Mesendoderm (in vitro differentiated cells): ENCODE measurements around the gene DOCK2.

ENCODE experiments used
- DNase-seq: peaks from one replicate; pipeline ENCODE4 v3.0.0; 2013
- H2AK5ac ChIP-seq: 2 replicates; pipeline ENCODE4 v1.6.1; 2013; ENCODE audit warnings: low read length, inconsistent platforms
- H2BK120ac ChIP-seq: 2 replicates; pipeline ENCODE4 v1.6.1; 2013; ENCODE audit warnings: low read depth, mild to moderate bottlenecking, low read length, moderate library complexity, mixed read lengths
- H2BK15ac ChIP-seq: replicated peaks from 2 replicates; pipeline ENCODE4 v1.6.1; 2013; ENCODE audit warnings: low read depth, mild to moderate bottlenecking, moderate library complexity
- H2BK5ac ChIP-seq: 2 replicates; pipeline ENCODE4 v1.6.1; 2013; ENCODE audit warnings: low read length, inconsistent platforms
- H3K18ac ChIP-seq: 2 replicates; pipeline ENCODE4 v1.6.1; 2013; ENCODE audit warnings: mild to moderate bottlenecking, low read length, mixed read lengths
- H3K23ac ChIP-seq: one replicate; pipeline ENCODE4 v1.6.1; 2013; ENCODE audit warnings: low read length
- H3K27ac ChIP-seq: 2 replicates; pipeline ENCODE4 v1.5.1; 2013; ENCODE audit warnings: low read depth, mild to moderate bottlenecking, inconsistent platforms, low read length, moderate library complexity
- H3K27me3 ChIP-seq: 2 replicates; pipeline ENCODE4 v1.6.1; 2013; ENCODE audit warnings: low read length, control low read depth, mild to moderate bottlenecking, inconsistent platforms; ENCODE audit not compliant: insufficient read depth, poor library complexity
- H3K36me3 ChIP-seq: 2 replicates; pipeline ENCODE4 v1.6.1; 2013; ENCODE audit warnings: low read length, inconsistent platforms; ENCODE audit not compliant: control insufficient read depth, insufficient read depth
- H3K4ac ChIP-seq: one replicate; pipeline ENCODE4 v1.6.1; 2013; ENCODE audit warnings: low read depth, mild to moderate bottlenecking, low read length, moderate library complexity
- H3K4me1 ChIP-seq: 2 replicates; pipeline ENCODE4 v1.6.1; 2013; ENCODE audit warnings: low read depth, low read length, inconsistent platforms; ENCODE audit not compliant: control insufficient read depth
- H3K4me2 ChIP-seq: 2 replicates; pipeline ENCODE4 v1.6.1; 2013; ENCODE audit warnings: low read length
- H3K4me3 ChIP-seq: 2 replicates; pipeline ENCODE4 v1.5.1; 2013; ENCODE audit warnings: mild to moderate bottlenecking, low read length
- H3K56ac ChIP-seq: one replicate; pipeline ENCODE4 v1.6.1; 2013; ENCODE audit warnings: low read length
- H3K79me1 ChIP-seq: 2 replicates; pipeline ENCODE4 v1.6.1; 2013; ENCODE audit warnings: low read length, inconsistent platforms
- H3K79me2 ChIP-seq: 2 replicates; pipeline ENCODE4 v1.6.1; 2013; ENCODE audit warnings: mild to moderate bottlenecking, low read length; ENCODE audit not compliant: control insufficient read depth, insufficient read depth
- H3K9ac ChIP-seq: 2 replicates; pipeline ENCODE4 v1.6.1; 2013; ENCODE audit warnings: low read length, inconsistent platforms
- H4K5ac ChIP-seq: one replicate; pipeline ENCODE4 v1.6.1; 2013; ENCODE audit warnings: low read length
- H4K8ac ChIP-seq: one replicate; pipeline ENCODE4 v1.6.1; 2013; ENCODE audit warnings: low read depth, mild to moderate bottlenecking, control low read depth, low read length, moderate library complexity
- WGBS: extraction: QIAGEN DNeasy Blood & Tissue Kit; methylation state at CpG from one replicate; pipeline ENCODE4 v1.1.7; 2013; ENCODE audit warnings: low lambda C conversion rate, missing lambda C conversion rate; ENCODE audit not compliant: insufficient coverage; ENCODE audit errors: extremely low coverage; 5-methylcytosine and 5-hydroxymethylcytosine counted together

Gene DOCK2

GRCh38 chr5:169706071-169706470, 69.0 kb downstream of the DOCK2 start:
- DNase-seq, result no peak
- H3K56ac ChIP-seq, result no peak overlapping the region
- no peak overlapping the region for H2BK15ac ChIP-seq
- H4K8ac ChIP-seq, result no peak overlapping the region
- no peak overlapping the region for H3K18ac ChIP-seq
- no peak overlapping the region for H3K9ac ChIP-seq
- H3K4me2 ChIP-seq, result no peak overlapping the region
- H3K4ac ChIP-seq, result no peak overlapping the region
- no CpG with 5 or more reads among the region's 1 CpG for whole genome bisulfite sequencing
- H2BK5ac ChIP-seq, result no peak overlapping the region
- H3K79me2 ChIP-seq, result no peaks in the 10 kb centered on the region
- H3K27me3 ChIP-seq, result no peaks in the 10 kb centered on the region
- H3K4me3 ChIP-seq, result no peak overlapping the region
- no peaks in the 10 kb centered on the region for H3K79me1 ChIP-seq
- H2AK5ac ChIP-seq, result no peak overlapping the region
- no peaks in the 10 kb centered on the region for H3K36me3 ChIP-seq
- no peak overlapping the region for H3K27ac ChIP-seq
- H4K5ac ChIP-seq, result no peak overlapping the region
- no peak overlapping the region for H2BK120ac ChIP-seq
- H3K4me1 ChIP-seq, result peaks cover 1% of the 10 kb centered on the region
- H3K23ac ChIP-seq, result no peak overlapping the region

- H2BK15ac ChIP-seq, result no peak overlapping the region
- no peak overlapping the region for H3K4me3 ChIP-seq
- no peak overlapping the region for H4K8ac ChIP-seq
- H3K4me1 ChIP-seq, result peaks cover 1% of the 10 kb centered on the region
- H3K23ac ChIP-seq, result no peak overlapping the region
- peak; percentile 5 for DNase-seq
- H3K4me2 ChIP-seq, result no peak overlapping the region
- no peak overlapping the region for H2BK120ac ChIP-seq
- H4K5ac ChIP-seq, result no peak overlapping the region
- no peaks in the 10 kb centered on the region for H3K36me3 ChIP-seq
- no peak overlapping the region for H2BK5ac ChIP-seq
- no peak overlapping the region for H3K56ac ChIP-seq
- no peak overlapping the region for H3K4ac ChIP-seq
- no peak overlapping the region for H3K9ac ChIP-seq
- no CpG with 5 or more reads among the region's 9 CpGs for WGBS
- no peaks in the 10 kb centered on the region for H3K27me3 ChIP-seq
- no peak overlapping the region for H3K27ac ChIP-seq
- H3K79me1 ChIP-seq, result no peaks in the 10 kb centered on the region
- H3K79me2 ChIP-seq, result no peaks in the 10 kb centered on the region
- no peak overlapping the region for H3K18ac ChIP-seq
- no peak overlapping the region for H2AK5ac ChIP-seq
Measured at GRCh38 chr5:169706758-169707450, 69.8 kb downstream of the DOCK2 start.

GRCh38 chr5:169707686-169708085, 70.6 kb downstream of the DOCK2 start:
- DNase-seq, result no peak
- Histone ChIP-seq H3K27me3 (no peaks in the 10 kb centered on the region), H2BK15ac (no peak overlapping the region), H3K27ac (no peak overlapping the region), H2AK5ac (no peak overlapping the region), H3K4me3 (no peak overlapping the region), H3K56ac (no peak overlapping the region), H4K5ac (no peak overlapping the region), H2BK5ac (no peak overlapping the region), H3K23ac (no peak overlapping the region), H3K9ac (no peak overlapping the region), H3K36me3 (no peaks in the 10 kb centered on the region), H3K79me1 (no peaks in the 10 kb centered on the region), H3K4me2 (no peak overlapping the region), H2BK120ac (no peak overlapping the region), H3K4ac (no peak overlapping the region), H3K79me2 (no peaks in the 10 kb centered on the region), H3K18ac (no peak overlapping the region), H4K8ac (no peak overlapping the region), H3K4me1 (peaks cover 1% of the 10 kb centered on the region)
- WGBS, result no CpG with 5 or more reads among the region's 3 CpGs

DNA sequence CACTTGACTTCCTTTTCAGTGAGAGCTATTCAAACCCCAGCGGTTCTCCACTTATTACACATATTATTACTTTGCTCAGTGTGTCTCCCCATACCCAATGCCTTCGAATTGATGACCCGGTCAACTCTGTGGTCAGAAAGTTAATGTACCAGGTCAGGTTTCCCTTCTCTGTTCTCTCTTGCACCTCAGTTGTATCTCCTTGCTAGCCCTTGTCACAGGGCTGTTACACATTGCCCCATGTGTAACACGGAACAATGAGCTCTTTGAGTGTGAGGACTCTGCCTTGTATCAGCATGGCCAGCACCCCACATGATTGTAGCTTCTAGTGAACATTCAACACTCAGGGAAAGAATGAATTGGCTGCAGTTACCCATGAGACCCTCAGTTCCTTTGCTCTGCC, 73.6 kb downstream of the DOCK2 start:
- Histone ChIP-seq H3K56ac (no peak overlapping the region), H3K23ac (no peak overlapping the region), H2BK15ac (no peak overlapping the region), H3K18ac (no peak overlapping the region), H2AK5ac (no peak overlapping the region), H4K8ac (no peak overlapping the region), H2BK5ac (no peak overlapping the region), H3K4me1 (no peaks in the 10 kb centered on the region), H3K4me2 (no peak overlapping the region), H3K36me3 (no peaks in the 10 kb centered on the region), H3K9ac (no peak overlapping the region), H3K27me3 (no peaks in the 10 kb centered on the region), H3K79me2 (no peaks in the 10 kb centered on the region), H4K5ac (no peak overlapping the region), H3K79me1 (no peaks in the 10 kb centered on the region), H3K4me3 (no peak overlapping the region), H3K27ac (no peak overlapping the region), H3K4ac (no peak overlapping the region), H2BK120ac (no peak overlapping the region)
- DNase-seq, result no peak
- WGBS, result no CpG with 5 or more reads among the region's 4 CpGs

GRCh38 chr5:169711551-169712225, 74.6 kb downstream of the DOCK2 start:
- no peak overlapping the region for H4K8ac ChIP-seq
- no peak overlapping the region for H3K4ac ChIP-seq
- H3K27ac ChIP-seq, result no peak overlapping the region
- no peaks in the 10 kb centered on the region for H3K36me3 ChIP-seq
- no peaks in the 10 kb centered on the region for H3K79me1 ChIP-seq
- no peak overlapping the region for H3K4me2 ChIP-seq
- H3K18ac ChIP-seq, result no peak overlapping the region
- WGBS, result no CpG with 5 or more reads among the region's 4 CpGs
- no peak overlapping the region for H3K9ac ChIP-seq
- no peak overlapping the region for H2BK15ac ChIP-seq
- no peak overlapping the region for H2BK5ac ChIP-seq
- no peaks in the 10 kb centered on the region for H3K79me2 ChIP-seq
- H3K23ac ChIP-seq, result no peak overlapping the region
- H3K27me3 ChIP-seq, result no peaks in the 10 kb centered on the region
- H3K56ac ChIP-seq, result no peak overlapping the region
- no peak overlapping the region for H3K4me3 ChIP-seq
- peak; percentile 6 for DNase-seq
- H3K4me1 ChIP-seq, result no peaks in the 10 kb centered on the region
- no peak overlapping the region for H2BK120ac ChIP-seq
- H4K5ac ChIP-seq, result no peak overlapping the region
- no peak overlapping the region for H2AK5ac ChIP-seq

DNA sequence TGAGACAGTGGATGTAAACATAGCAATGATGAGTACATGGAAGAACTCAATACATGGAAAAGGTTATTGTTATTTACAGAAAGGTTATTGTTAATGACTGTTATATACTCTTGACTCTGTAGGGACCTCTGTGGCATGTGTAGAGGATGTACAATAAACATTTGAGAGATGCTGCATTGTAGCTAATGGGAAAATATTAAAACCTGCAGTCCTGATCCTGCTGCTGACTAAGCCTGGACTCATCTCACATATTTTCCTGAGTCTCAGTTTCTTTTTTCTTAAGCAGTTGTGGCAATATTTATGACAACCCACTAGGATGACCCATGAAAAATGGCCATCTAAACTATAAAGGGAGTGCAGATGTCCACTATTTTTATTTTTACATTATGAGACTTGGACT, 75.4 kb downstream of the DOCK2 start:
- H4K5ac ChIP-seq, result no peak overlapping the region
- DNase-seq, result no peak
- no peak overlapping the region for H2BK5ac ChIP-seq
- no peak overlapping the region for H3K27ac ChIP-seq
- H3K23ac ChIP-seq, result no peak overlapping the region
- H3K4me1 ChIP-seq, result no peaks in the 10 kb centered on the region
- H3K27me3 ChIP-seq, result no peaks in the 10 kb centered on the region
- H3K4ac ChIP-seq, result no peak overlapping the region
- H4K8ac ChIP-seq, result no peak overlapping the region
- no peak overlapping the region for H2AK5ac ChIP-seq
- no peak overlapping the region for H3K56ac ChIP-seq
- H3K4me3 ChIP-seq, result no peak overlapping the region
- H3K36me3 ChIP-seq, result no peaks in the 10 kb centered on the region
- no peak overlapping the region for H2BK15ac ChIP-seq
- no peak overlapping the region for H3K18ac ChIP-seq
- no peak overlapping the region for H2BK120ac ChIP-seq
- H3K9ac ChIP-seq, result no peak overlapping the region
- no peak overlapping the region for H3K4me2 ChIP-seq
- H3K79me1 ChIP-seq, result no peaks in the 10 kb centered on the region
- no peaks in the 10 kb centered on the region for H3K79me2 ChIP-seq
